ENCODE data around the gene TMX1.

- TF ChIP-seq ZFP3 (CRISPR knock-in tag; IDR thresholded peaks at IDR 0.05) (no peak), BACH2 (CRISPR knock-in tag; IDR thresholded peaks at IDR 0.05; ENCODE audit: borderline replicate concordance) (no peak), PATZ1 (CRISPR knock-in tag; IDR thresholded peaks at IDR 0.05; ENCODE audit: borderline replicate concordance) (no peak), ZC3H10 (CRISPR knock-in tag; IDR thresholded peaks at IDR 0.05) (no peak), TSHZ2 (CRISPR knock-in tag; IDR thresholded peaks at IDR 0.05) (no peak), TCF4 (CRISPR knock-in tag; IDR thresholded peaks at IDR 0.05; ENCODE audit: borderline replicate concordance) (no peak), RARB (CRISPR knock-in tag; IDR thresholded peaks at IDR 0.05) (no peak), CREB5 (CRISPR knock-in tag; IDR thresholded peaks at IDR 0.05; ENCODE audit: low read depth) (no peak), PPARA (CRISPR knock-in tag; IDR thresholded peaks at IDR 0.05; ENCODE audit: borderline replicate concordance) (no peak), ZNF8 (CRISPR knock-in tag; IDR thresholded peaks at IDR 0.05) (no peak), ZNF565 (CRISPR knock-in tag; conservative IDR thresholded peaks at IDR 0.05; ENCODE audit: low read depth) (no peak), ZFP30 (CRISPR knock-in tag; IDR thresholded peaks at IDR 0.05) (no peak)
Observed at GRCh38 chr14:51207621-51208020, 32.4 kb upstream of the TMX1 start.

Measured in SK-N-SH treated with all-trans-retinoic acid at 6 μM for 48 hours (cell line).